ENCODE results near the gene TIRAP. TPM values are rescaled to one million over a fixed set of nuclear protein-coding genes. Genes with fewer than 3 reads are reported as not detected.

Gene TIRAP
- total and polyA plus RNA-seq, 9 of the 15 experiments (the other 6 are each of a cell fraction or from before 2014, with no cell fraction given): 0.60 to 8.7 (median 3.7) TPM

DNA sequence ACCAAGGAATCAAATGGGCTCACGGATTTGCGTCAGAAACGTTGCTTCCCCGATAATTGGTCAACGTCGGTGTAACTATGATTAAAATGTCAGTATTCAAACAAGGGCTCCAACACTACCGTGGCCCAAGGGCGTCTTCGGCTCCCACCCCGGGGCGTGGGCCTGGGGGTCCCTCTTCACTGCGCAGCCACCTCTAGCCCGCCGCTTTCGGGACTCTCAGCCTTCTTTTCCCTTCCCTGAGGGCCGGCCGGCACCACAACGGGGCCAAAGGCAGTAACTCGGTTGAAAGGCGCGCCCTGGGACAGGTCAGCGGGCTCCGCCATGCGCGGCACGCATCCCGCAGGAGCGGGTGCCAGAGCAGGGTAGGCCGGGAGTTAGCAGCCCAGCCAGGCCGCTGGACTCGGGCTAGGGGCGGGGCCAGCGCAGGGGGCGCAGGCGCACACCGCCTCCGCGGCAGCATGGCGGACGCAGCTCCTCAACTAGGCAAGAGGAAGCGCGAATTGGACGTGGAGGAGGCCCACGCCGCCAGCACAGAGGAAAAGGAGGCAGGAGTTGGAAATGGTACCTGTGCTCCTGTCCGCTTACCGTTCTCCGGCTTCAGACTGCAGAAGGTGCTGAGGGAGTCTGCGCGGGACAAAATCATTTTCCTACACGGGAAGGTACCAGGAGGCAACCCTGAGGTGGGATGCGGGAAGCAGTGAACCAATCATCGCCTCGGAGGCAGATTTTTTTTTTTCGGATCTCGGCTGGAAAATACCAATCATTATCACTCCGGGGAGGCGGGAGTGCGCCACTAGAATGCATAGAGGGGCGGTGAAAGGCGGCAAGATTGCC, 20.9 kb downstream of the TIRAP start, which contains the start of gene DCPS (continued):
- TF ChIP-seq ZNF592 (IDR thresholded peaks at IDR 0.05) (peak; percentile 91), ZNF121 (CRISPR knock-in tag; conservative IDR thresholded peaks at IDR 0.05) (no peak), POLR2H (tag; IDR thresholded peaks at IDR 0.05; ENCODE audit: low read depth) (peak; percentile 91), CBX3 (IDR thresholded peaks at IDR 0.05; ENCODE audit: borderline replicate concordance in 1 of 2, low read length in 2 of 2) (peak in 1 of 2 experiments; percentile 67; a peak in 1 of 3 replicates), ZNF384 (IDR thresholded peaks at IDR 0.05; ENCODE audit: low read depth, low read length) (peak; percentile 92), POLR2G (IDR thresholded peaks at IDR 0.05; ENCODE audit: low read depth, low read length) (peak; percentile 100), ZNF707 (CRISPR knock-in tag; conservative IDR thresholded peaks at IDR 0.05) (no peak; the same call in 1 of the 2 replicates), MYC (IDR thresholded peaks at IDR 0.05; ENCODE audit: low read depth, low read length) (peak; percentile 84), MYC (CRISPR knock-in tag; IDR thresholded peaks at IDR 0.05; ENCODE audit: borderline replicate concordance, low read depth) (no peak), CBFB (CRISPR knock-in tag; IDR thresholded peaks at IDR 0.05) (peak; percentile 73; the same call in 1 of the 2 replicates), LCOR (CRISPR knock-in tag; IDR thresholded peaks at IDR 0.05) (peak; percentile 89), ZNF77 (CRISPR knock-in tag; IDR thresholded peaks at IDR 0.05) (no peak), JUN (IDR thresholded peaks at IDR 0.05; ENCODE audit: borderline replicate concordance, low read depth, low read length) (peak; percentile 40; the same call in 1 of the 2 replicates), JUN (CRISPR knock-in tag; IDR thresholded peaks at IDR 0.05; ENCODE audit: borderline replicate concordance) (no peak; the same call in 1 of the 2 replicates), YY1 (IDR thresholded peaks at IDR 0.05; ENCODE audit: borderline replicate concordance in 1 of 3, control insufficient read depth in 1 of 3, extremely low read depth in 1 of 3, insufficient read depth in 3 of 3, insufficient read length in 1 of 3, insufficient replicate concordance in 2 of 3, low read depth in 1 of 3, low read length in 2 of 3) (peak; percentile 67 to 94 (median 90)), SMARCB1 (IDR thresholded peaks at IDR 0.05; ENCODE audit: insufficient read length, low read depth) (no peak)
- TF ChIP-seq, protein P1, sequence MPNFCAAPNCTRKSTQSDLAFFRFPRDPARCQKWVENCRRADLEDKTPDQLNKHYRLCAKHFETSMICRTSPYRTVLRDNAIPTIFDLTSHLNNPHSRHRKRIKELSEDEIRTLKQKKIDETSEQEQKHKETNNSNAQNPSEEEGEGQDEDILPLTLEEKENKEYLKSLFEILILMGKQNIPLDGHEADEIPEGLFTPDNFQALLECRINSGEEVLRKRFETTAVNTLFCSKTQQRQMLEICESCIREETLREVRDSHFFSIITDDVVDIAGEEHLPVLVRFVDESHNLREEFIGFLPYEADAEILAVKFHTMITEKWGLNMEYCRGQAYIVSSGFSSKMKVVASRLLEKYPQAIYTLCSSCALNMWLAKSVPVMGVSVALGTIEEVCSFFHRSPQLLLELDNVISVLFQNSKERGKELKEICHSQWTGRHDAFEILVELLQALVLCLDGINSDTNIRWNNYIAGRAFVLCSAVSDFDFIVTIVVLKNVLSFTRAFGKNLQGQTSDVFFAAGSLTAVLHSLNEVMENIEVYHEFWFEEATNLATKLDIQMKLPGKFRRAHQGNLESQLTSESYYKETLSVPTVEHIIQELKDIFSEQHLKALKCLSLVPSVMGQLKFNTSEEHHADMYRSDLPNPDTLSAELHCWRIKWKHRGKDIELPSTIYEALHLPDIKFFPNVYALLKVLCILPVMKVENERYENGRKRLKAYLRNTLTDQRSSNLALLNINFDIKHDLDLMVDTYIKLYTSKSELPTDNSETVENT (CRISPR knock-in tag; IDR thresholded peaks at IDR 0.05): peak; percentile 90
- TF ChIP-seq, protein P2, sequence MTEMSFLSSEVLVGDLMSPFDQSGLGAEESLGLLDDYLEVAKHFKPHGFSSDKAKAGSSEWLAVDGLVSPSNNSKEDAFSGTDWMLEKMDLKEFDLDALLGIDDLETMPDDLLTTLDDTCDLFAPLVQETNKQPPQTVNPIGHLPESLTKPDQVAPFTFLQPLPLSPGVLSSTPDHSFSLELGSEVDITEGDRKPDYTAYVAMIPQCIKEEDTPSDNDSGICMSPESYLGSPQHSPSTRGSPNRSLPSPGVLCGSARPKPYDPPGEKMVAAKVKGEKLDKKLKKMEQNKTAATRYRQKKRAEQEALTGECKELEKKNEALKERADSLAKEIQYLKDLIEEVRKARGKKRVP (CRISPR knock-in tag; IDR thresholded peaks at IDR 0.05): 0 out of 2 replicates have a peak, but pooled peaks have one; percentile 1

Measured in K562 (cell line).